Right cardiac atrium (tissue), 5 donors: ENCODE data around the gene CRYL1. TPM values are rescaled to one million over a fixed set of nuclear protein-coding genes. Genes with fewer than 3 reads are reported as not detected.

Source experiments
- ATAC-seq, 2 donors: fragments of 200-7000 bp; cut with Tn5 transposase; one replicate each; pipeline versions ENCODE4 v1.8.0 to v1.9.1; 2020; ENCODE audit warnings: moderate library complexity in 2 of 2, mild to moderate bottlenecking in 1 of 2
- DNase-seq, 3 donors: peaks; one replicate each; pipeline ENCODE4 v3.0.0-alpha.2; 2020
- H3K27ac ChIP-seq: one replicate; pipeline ENCODE4 v1.5.1; 2013; ENCODE audit warnings: mild to moderate bottlenecking, low read length, control low read depth, moderate library complexity
- H3K27me3 ChIP-seq: one replicate; pipeline ENCODE4 v1.6.1; 2013; ENCODE audit not compliant: control insufficient read depth, insufficient read depth
- H3K4me1 ChIP-seq: one replicate; pipeline ENCODE4 v1.6.1; 2013; ENCODE audit warnings: low read length; ENCODE audit not compliant: control insufficient read depth, insufficient read depth
- H3K4me3 ChIP-seq: one replicate; pipeline ENCODE4 v1.5.1; 2013; ENCODE audit warnings: low read length, control low read depth
- H3K9me3 ChIP-seq: one replicate; pipeline ENCODE4 v1.6.1; 2013; ENCODE audit warnings: low read length; ENCODE audit not compliant: control insufficient read depth
- WGBS: extraction: QIAGEN DNeasy Blood & Tissue Kit; methylation state at CpG from one replicate; pipeline ENCODE4 v1.1.7; 2013; 5-methylcytosine and 5-hydroxymethylcytosine counted together
- intact Hi-C, 4 donors: fragments of 100-400 bp; cut with DNase I; formaldehyde crosslinking; loops; one replicate each; pipeline versions ENCODE4 v1.11.0 to v1.14.0; 2022 to 2023
- polyA plus RNA-seq: library from polyadenylated mRNA; stranded (reverse); fragments of 200-250 nt; gene quantifications from one replicate; pipeline ENCODE4 v1.2.3, GENCODE V29; 2013
- total RNA-seq, 4 donors: library from RNA; stranded (reverse); fragmentation: NEBNext Ultra II Directional; extraction: Animal tissue kit (Norgen Biotek cat#: 25700); gene quantifications; one replicate each; pipeline ENCODE4 v1.2.1, GENCODE V29; 2021
- donor health status: healthy with polysubstance abuse.
- donor health status: DM: no; HTN: yes; CAD: no.
- donor health status: DM: no; HTN: no; CAD: no.
- donor health status: DM: no; HTN: yes; CAD: no; lungs with severe emphysema.
- donor health status: DM: yes; HTN: yes; CAD: no.

CRYL1 gene
- total and polyA plus RNA-seq, 5 donors: 29.3 to 41.8 (median 33.1) TPM

DNA sequence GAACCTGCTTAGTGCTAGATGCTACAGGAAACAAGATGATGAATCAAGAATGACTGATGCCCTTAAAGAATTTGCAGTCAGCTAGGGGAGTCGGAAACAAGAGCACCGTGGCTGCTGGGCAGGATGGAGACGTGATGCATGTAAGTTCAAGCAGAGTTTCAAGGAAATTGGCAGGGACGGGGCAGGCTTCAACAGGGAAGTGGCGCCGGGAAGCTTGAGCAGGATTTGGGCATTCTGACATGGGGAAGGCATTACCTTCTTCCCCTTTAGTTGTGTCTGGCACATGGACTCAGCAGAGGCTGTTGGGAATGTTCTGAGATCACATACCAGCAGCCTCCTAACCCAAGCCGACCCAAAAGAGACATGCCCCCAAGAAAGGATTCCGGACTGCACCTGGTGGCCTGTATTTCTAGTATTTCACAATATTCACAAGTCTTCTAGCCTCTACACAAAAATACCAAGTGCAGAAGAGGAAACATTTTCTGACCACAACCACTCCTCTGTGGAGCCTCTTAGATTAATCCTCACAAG lies 138.2 kb downstream of the CRYL1 start:
- Histone ChIP-seq H3K4me1 (no peaks in the 10 kb centered on the region), H3K27me3 (no peaks in the 10 kb centered on the region), H3K27ac (no peak overlapping the region), H3K4me3 (no peak overlapping the region), H3K9me3 (no peaks in the 10 kb centered on the region)
- 60% methylated on average over 8 of the region's 8 CpGs for WGBS
- intact Hi-C loops: no loop called here
- ATAC-seq: no peak
- no peak for DNase-seq

DNA sequence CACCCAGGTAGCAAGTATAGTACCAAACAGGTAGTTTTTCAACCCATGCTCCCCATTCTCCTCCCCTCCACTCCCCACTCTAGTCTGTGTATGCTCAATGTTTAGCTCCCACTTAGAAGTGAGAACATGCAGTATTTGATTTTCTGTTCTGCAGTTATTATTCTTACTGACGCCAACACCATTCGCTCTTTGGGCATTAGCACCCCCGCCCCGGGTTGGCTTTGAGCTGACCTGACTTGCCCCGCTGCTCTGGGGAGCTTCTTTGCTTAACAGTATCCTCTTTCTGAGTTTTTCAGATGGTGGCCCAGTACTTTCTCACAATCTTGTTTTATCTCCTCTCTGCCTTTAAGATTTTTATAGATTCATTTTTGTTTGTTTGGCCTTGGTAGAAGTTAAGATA lies 138.7 kb downstream of the CRYL1 start:
- H3K9me3 ChIP-seq: no peaks in the 10 kb centered on the region
- no peaks in the 10 kb centered on the region for H3K4me1 ChIP-seq
- H3K27ac ChIP-seq: no peak overlapping the region
- intact Hi-C loops: no loop called here
- ATAC-seq (no peak), DNase-seq (no peak)
- 91% methylated on average over 5 of the region's 5 CpGs for WGBS
- no peaks in the 10 kb centered on the region for H3K27me3 ChIP-seq
- H3K4me3 ChIP-seq: no peak overlapping the region

DNA sequence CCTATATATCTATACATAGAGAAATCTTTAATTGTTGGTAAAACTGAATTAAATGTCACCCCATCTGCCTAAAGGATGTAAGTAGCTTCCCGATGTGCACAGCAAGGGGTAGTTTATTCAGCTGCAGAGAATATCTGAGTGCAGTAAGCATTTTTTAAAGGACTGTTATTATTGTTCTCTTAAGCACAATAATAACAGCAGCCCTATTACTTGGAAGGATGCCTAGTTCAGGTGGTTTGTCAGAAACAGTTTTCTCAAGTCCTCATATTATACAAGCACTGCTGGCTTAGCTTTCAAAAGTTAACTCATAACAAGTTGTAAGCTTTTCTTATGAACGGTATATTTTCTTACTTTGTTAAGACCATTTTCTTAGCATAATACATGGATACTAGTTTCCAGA lies 142.6 kb downstream of the CRYL1 start:
- no peak for DNase-seq
- Histone ChIP-seq H3K9me3 (no peaks in the 10 kb centered on the region), H3K27me3 (no peaks in the 10 kb centered on the region), H3K27ac (no peak overlapping the region), H3K4me3 (no peak overlapping the region), H3K4me1 (no peaks in the 10 kb centered on the region)
- intact Hi-C loops: no loop called here
- no peak for ATAC-seq
- 74% methylated on average over 2 of the region's 2 CpGs for WGBS

DNA sequence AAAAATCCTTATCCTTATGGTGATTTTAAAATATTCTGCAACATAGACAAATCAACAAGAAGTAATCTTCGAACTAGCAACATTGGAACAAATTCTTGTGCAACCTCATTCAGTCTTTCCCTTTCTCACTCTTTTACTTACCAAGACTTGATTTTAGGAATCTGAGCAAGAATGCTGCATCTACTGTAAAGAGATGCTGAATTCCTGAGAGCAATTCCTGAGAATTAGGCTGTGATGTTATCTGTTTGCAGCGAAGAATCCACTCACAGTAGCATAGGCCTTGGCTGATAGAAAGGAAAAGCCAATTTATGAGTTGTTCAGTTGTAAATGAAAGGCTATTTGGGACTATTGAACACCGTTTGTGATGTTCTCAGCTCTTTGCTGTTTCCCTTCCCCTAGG lies 144.3 kb downstream of the CRYL1 start:
- no peak for ATAC-seq
- DNase-seq: no peak
- intact Hi-C loops: no loop called here
- H3K4me1 ChIP-seq: no peaks in the 10 kb centered on the region
- H3K9me3 ChIP-seq: no peaks in the 10 kb centered on the region
- WGBS: 72% methylated on average over 3 of the region's 3 CpGs
- no peak overlapping the region for H3K27ac ChIP-seq
- no peak overlapping the region for H3K4me3 ChIP-seq
- no peaks in the 10 kb centered on the region for H3K27me3 ChIP-seq

DNA sequence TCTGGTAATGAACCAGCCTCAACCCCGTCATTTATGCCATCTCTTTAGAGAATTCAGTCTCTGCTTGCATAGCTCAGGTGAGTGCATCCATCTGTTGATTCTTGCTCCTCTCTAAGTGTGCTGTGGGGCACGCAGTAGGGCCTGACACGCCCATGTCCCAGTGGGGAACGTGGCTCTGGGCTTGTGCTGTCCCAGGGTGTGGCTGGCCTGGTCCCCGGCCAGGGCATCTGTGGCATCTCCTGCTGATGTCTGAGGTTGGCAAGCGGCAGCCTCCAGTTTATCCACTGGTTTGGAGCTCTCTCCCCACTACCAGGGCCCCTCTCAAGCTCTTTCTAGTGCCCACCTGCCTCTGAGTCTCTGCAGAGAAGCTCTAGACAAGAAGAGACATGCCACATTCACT lies 146.9 kb downstream of the CRYL1 start:
- H3K27me3 ChIP-seq: no peaks in the 10 kb centered on the region
- WGBS: 74% methylated on average over 6 of the region's 6 CpGs
- no peak for DNase-seq
- H3K4me3 ChIP-seq: no peak overlapping the region
- H3K27ac ChIP-seq: no peak overlapping the region
- H3K4me1 ChIP-seq: no peaks in the 10 kb centered on the region
- H3K9me3 ChIP-seq: no peaks in the 10 kb centered on the region
- intact Hi-C loops: no loop called here
- no peak for ATAC-seq

DNA sequence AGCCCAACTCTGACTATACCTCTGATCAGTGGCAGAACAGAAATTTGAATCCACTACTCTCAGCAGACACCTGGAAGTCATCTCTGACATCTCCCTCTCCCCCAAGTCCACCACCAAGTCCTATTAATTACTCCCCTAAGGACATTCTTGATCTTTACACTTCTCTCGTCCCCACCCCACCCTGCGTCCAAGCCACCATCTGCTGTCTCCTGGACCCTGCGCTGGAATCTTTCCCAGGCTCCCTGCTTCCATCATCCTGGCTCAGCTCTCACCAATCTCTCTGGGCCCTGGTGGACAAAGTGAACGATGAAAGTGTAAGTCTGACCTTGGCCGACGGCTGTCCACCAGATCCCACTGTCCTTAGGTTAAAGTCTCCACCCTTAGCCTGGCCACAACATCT lies 147.9 kb downstream of the CRYL1 start:
- intact Hi-C loops: no loop called here

DNA sequence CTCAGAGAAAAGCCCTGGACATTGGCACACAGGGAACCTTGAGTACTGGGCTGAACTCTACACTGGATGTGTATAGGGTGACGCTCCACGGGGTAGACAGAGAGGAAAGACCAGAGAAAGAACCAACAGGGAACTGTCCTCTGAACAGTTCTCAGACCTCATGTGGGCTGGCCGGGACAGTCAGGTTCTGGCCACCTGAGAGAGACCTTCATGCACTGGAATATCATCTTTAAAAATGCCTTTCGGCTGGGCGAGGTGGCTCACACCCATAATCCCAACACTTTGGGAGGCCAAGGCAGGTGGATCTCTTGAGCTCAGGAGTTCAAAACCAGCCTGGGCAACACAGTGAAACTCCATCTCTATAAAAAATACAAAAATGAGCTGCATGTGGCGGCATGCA lies 149.8 kb downstream of the CRYL1 start:
- intact Hi-C loops: no loop called here
- Histone ChIP-seq H3K4me3 (no peak overlapping the region), H3K9me3 (no peaks in the 10 kb centered on the region), H3K27me3 (no peaks in the 10 kb centered on the region), H3K4me1 (no peaks in the 10 kb centered on the region), H3K27ac (no peak overlapping the region)
- WGBS: 85% methylated on average over 6 of the region's 6 CpGs
- DNase-seq: no peak
- no peak for ATAC-seq

More for the DNA sequence above, 147.9 kb downstream of the CRYL1 start:
- H3K27me3 ChIP-seq: no peaks in the 10 kb centered on the region
- H3K27ac ChIP-seq: no peak overlapping the region
- DNase-seq (no peak), ATAC-seq (no peak)
- no peaks in the 10 kb centered on the region for H3K4me1 ChIP-seq
- H3K9me3 ChIP-seq: no peaks in the 10 kb centered on the region
- WGBS: 68% methylated on average over 6 of the region's 6 CpGs
- H3K4me3 ChIP-seq: no peak overlapping the region

DNA sequence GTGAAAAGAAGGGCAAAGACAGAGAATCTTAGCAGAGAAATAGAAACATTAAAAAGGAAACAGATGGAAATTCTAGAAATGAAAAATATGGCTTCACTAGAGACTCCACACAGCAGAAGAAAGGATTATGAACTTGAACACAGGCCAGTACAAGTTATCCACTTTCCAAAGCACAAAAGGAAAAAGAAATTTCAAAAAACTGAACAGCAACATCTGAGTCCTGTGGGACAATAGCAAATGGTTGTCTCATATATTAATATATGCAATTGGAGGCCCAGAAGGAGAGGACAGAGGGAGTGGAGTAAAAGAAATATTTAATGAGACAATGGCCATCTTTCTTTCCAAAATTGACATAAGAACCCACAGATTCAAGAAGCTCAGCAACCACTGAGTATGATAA lies 151.8 kb downstream of the CRYL1 start:
- Histone ChIP-seq H3K4me1 (no peaks in the 10 kb centered on the region), H3K9me3 (no peaks in the 10 kb centered on the region), H3K4me3 (no peak overlapping the region), H3K27me3 (no peaks in the 10 kb centered on the region), H3K27ac (no peak overlapping the region)
- ATAC-seq: no peak
- intact Hi-C loops: no loop called here
- no peak for DNase-seq

DNA sequence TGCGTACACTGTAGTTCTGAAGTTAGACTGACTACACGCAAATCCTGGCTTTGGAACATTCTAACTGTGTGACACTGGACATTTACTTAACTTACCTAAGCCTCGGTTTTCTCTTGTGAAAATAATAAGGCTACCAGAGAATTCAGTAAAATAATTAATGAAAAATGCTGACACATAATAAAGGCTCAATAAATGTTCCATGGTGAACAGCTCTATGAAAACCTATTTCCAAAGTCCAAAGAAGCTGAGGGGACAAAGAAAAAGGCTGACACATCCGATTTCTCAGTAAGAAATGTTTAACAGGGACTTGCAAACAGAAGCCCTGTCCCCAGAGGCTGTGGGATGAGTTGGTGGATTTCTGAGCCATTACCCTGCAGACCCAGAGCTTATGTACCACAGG lies 153.8 kb downstream of the CRYL1 start:
- ATAC-seq (no peak), DNase-seq (no peak)
- 84% methylated on average over 4 of the region's 4 CpGs for WGBS
- H3K4me3 ChIP-seq: no peak overlapping the region
- H3K27me3 ChIP-seq: no peaks in the 10 kb centered on the region
- H3K27ac ChIP-seq: no peak overlapping the region
- intact Hi-C loops: no loop called here
- H3K9me3 ChIP-seq: no peaks in the 10 kb centered on the region
- no peaks in the 10 kb centered on the region for H3K4me1 ChIP-seq

DNA sequence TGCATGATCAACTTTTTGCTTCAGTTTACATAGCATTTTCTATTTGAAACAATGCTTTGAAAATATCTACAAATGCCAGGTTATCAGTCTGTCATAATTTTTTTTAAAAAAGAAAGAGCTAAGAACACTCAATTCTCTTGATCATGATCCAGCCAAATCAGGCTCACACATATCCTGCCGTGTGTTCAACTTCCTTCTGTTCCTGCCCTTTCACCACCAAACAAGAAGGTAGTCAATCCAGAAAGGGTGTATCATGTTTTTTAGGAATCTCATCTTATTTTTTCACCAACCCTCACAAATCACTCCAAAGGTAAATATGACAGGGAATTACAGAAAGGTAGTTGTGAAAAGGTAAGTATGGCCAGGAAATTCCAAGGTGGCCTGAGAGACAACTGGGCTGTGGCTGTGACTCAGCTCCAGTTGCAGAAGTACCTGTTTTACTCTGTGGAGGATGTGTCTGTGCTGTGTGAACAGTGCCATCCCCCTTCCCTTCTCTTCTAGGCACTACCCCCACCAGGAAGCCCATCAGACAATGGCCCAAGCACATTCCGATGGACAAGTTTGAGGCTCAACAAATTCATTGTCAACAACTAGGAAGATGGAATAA lies 154.7 kb downstream of the CRYL1 start:
- H3K27ac ChIP-seq: no peak overlapping the region
- no peaks in the 10 kb centered on the region for H3K27me3 ChIP-seq
- no peaks in the 10 kb centered on the region for H3K9me3 ChIP-seq
- WGBS: 59% methylated on average over 2 of the region's 2 CpGs
- ATAC-seq (no peak), DNase-seq (no peak)
- no peak overlapping the region for H3K4me3 ChIP-seq
- intact Hi-C loops: no loop called here
- no peaks in the 10 kb centered on the region for H3K4me1 ChIP-seq

DNA sequence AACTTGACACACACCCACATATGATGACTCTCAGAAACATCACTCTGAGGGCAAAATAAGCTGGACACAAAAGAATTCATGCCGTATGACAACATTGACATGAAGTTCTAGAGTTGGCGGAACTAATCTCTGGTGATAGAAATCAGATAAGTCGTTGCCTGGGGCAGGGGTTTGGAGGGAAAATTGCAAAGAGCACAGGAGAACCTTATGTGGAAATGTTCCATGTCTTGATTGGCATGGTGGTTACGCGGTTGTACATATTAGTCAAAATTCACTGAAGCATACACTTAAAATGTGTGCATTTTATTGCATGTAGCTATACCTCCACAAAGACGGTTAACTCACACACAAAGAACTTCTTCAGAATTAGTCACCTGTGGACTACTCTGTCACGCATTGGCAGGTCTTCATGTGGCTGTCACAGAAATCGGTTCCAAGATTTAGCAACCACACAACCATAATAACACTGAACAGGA lies 155.7 kb downstream of the CRYL1 start:
- WGBS: 91% methylated on average over 8 of the region's 8 CpGs
- no peaks in the 10 kb centered on the region for H3K9me3 ChIP-seq
- DNase-seq (no peak), ATAC-seq (no peak)
- no peak overlapping the region for H3K27ac ChIP-seq
- intact Hi-C loops: no loop called here
- no peaks in the 10 kb centered on the region for H3K4me1 ChIP-seq
- no peak overlapping the region for H3K4me3 ChIP-seq
- H3K27me3 ChIP-seq: no peaks in the 10 kb centered on the region

DNA sequence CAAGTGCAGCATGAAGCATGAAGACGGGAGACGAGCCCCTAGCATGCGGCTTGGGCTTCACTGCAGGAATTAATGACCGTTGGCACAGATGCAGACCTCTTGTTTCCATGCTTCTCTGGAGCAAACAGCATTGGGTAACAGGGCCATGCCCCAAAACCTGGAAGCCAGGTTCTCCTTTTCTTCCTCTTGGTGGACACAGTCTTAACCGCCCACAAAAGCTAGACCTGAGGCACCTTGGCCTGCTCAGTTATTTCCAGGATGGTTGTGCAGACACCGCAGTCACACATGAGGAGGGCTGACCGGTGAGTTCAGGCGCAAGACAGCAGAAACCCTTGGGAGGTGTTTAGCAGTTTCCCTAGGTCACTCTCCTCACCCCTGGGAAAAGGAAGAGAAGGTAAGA lies 159.6 kb downstream of the CRYL1 start:
- Histone ChIP-seq H3K27me3 (no peaks in the 10 kb centered on the region), H3K9me3 (no peaks in the 10 kb centered on the region), H3K4me1 (no peaks in the 10 kb centered on the region), H3K27ac (no peak overlapping the region), H3K4me3 (no peak overlapping the region)
- ATAC-seq: no peak
- intact Hi-C loops: no loop called here
- no peak for DNase-seq
- WGBS: 84% methylated on average over 8 of the region's 8 CpGs
